A673 (cell line): ENCODE data around the gene CLCN2. TPM values are rescaled to one million over a fixed set of nuclear protein-coding genes. Genes with fewer than 3 reads are reported as not detected.

Experiments used
- BruUV-seq: library from RNA; stranded (reverse); fragments of 400-500 nt; replicated peaks from 2 replicates; lab custom pipeline; 2021; lab: Mats Ljungman, UMichigan
- CTCF ChIA-PET: fragments of 300-600 bp; sonication (Branson Sonifier 250); formaldehyde crosslinking; loops from one replicate; lab custom pipeline; 2022; ENCODE audit warnings: antibody characterized with exemption; lab: Charles Lee
- POLR2A ChIA-PET: fragments of 300-600 bp; sonication (Branson Sonifier 250); formaldehyde crosslinking; loops from one replicate; lab custom pipeline; 2022; ENCODE audit warnings: antibody characterized with exemption; ENCODE audit not compliant: low non-redundant PET; lab: Charles Lee
- DNase-seq: peaks from one replicate; pipeline ENCODE4 v3.0.0-alpha.2; 2015; ENCODE audit warnings: low spot score
- H3K27ac ChIP-seq: fragments of 200-600 bp; sonication (generic); 2 replicates; pipeline ENCODE4 v1.5.1; 2016; ENCODE audit warnings: mixed run types, low read depth, mild to moderate bottlenecking, mixed read lengths, antibody characterized with exemption, low read length; ENCODE audit not compliant: poor library complexity, severe bottlenecking
- H3K27me3 ChIP-seq: fragments of 200-600 bp; sonication (generic); replicated peaks from 2 replicates; pipeline ENCODE4 v1.6.1; 2017; ENCODE audit warnings: mixed run types, low read depth, mild to moderate bottlenecking, mixed read lengths, antibody characterized with exemption, low read length; ENCODE audit not compliant: insufficient read depth, poor library complexity
- H3K36me3 ChIP-seq: fragments of 200-600 bp; sonication (generic); 2 replicates; pipeline ENCODE4 v1.6.1; 2016; ENCODE audit warnings: mixed run types, mild to moderate bottlenecking, mixed read lengths, antibody characterized with exemption, low read length; ENCODE audit not compliant: insufficient read depth, poor library complexity, severe bottlenecking
- H3K4me1 ChIP-seq: fragments of 200-600 bp; sonication (generic); 2 replicates; pipeline ENCODE4 v1.6.1; 2017; ENCODE audit warnings: mixed run types, mild to moderate bottlenecking, mixed read lengths, antibody characterized with exemption, low read length; ENCODE audit not compliant: insufficient read depth, poor library complexity, severe bottlenecking
- H3K4me3 ChIP-seq: fragments of 200-600 bp; sonication (generic); 2 replicates; pipeline ENCODE4 v1.5.1; 2016; ENCODE audit warnings: low read depth, mixed run types, mild to moderate bottlenecking, mixed read lengths, low read length; ENCODE audit not compliant: poor library complexity, severe bottlenecking
- H3K9me3 ChIP-seq: fragments of 200-600 bp; sonication (generic); 2 replicates; pipeline ENCODE4 v1.6.1; 2016; ENCODE audit warnings: mixed run types, low read depth, mild to moderate bottlenecking, mixed read lengths, antibody characterized with exemption, low read length; ENCODE audit not compliant: poor library complexity, severe bottlenecking
- CTCF ChIP-seq: fragments of 300-800, 200-600 bp; sonication (generic); conservative IDR thresholded peaks from 2 replicates; pipeline ENCODE4 v1.5.1; 2017; ENCODE audit warnings: low read depth, mild to moderate bottlenecking, antibody characterized with exemption, low read length, moderate library complexity, mixed read lengths
- EZH2 ChIP-seq: fragments of 200-600 bp; sonication (generic); IDR thresholded peaks from 2 replicates; pipeline ENCODE4 v1.6.1; 2017; ENCODE audit warnings: borderline replicate concordance, low read depth, mild to moderate bottlenecking, mixed read lengths, antibody characterized with exemption, low read length; ENCODE audit not compliant: poor library complexity, severe bottlenecking
- intact Hi-C: fragments of 100-400 bp; cut with micrococcal nuclease; formaldehyde crosslinking; loops from one replicate; pipeline ENCODE4 v1.10.0; 2022; ENCODE audit not compliant: unreplicated experiment
- total RNA-seq: library from RNA; stranded (reverse); gene quantifications from 2 replicates; pipeline ENCODE4 v1.2.3, GENCODE V29; 2021

Gene CLCN2
- total RNA-seq, 1 experiment from 2014 or later = 11.2 TPM

DNA sequence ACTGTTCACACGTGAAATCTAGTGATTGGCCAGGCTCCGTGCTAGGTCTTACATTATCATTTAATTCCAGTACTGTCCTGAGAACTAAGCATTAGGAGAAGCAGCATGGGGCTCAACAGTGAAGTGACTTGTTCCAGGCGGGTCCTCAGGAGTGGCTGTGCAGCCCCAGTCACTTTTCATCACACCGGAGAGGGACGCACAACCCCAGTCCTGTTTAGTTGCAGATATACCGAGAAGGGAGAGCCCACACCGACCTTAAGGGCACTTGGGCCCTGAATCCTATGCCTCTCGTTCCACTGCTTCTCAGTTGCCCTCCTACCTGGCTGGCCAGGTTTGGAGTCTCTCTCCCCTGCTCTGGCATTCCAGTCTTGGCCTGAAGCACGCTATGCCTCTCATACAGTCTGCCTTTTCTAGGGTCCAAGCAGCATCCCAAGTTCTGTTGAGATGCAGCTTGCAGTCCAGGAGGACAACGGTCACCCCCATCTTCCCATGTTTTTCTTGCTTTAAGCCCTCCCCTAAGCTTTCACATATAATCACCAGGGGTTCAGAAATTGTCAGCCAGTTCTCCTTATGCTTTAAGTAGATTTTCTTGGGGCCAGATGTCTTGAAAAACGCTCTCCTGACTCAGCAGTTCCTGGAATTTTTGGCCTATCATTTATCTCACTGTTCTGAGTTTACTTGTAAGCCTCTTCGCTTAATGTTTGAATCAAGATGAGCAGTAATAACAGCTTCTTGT is 13.9 kb downstream of the CLCN2 start:
- peak overlapping the region; percentile 74 for H3K27ac ChIP-seq

DNA sequence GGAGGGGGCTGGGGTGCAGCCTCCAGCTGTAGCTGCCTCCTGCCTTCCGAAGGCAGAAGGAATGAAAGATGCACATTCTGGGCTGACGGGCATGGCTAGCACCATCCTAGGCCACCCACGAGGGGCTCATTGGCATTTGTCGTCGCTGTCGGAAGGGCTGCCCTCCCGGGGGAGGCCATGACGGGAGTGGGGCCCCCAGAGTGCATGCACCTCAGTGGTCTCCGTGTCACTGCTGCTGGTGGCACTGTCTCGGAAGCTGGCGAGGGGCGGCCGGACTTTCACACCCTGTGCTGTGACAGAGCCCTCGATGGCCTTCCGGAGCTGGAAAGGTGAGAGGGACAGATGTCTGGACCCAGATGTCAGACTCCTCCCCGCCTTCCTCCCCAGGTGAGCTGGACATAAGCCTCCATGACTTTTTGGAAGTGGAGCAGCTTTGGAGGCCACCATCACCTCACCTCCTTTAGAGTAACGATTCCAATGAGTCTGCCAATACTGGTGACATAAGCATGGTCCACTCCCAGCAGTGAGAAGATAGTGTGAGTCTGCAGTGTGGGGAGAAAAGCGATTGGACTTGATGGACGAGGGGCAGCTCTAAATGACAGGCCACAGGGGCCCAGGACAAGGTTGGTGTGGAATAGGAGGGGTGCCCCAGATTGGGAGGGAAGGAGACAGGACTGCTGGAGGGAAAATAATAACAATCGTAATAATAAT is 14.8 kb downstream of the CLCN2 start:
- POLR2A ChIA-PET = interaction anchor here (0.5 kb wide), 1 partner anchor 414 kb away, joined by 3 read pairs; no protein-coding TSS in a partner anchor
- peak overlapping the region; percentile 74 for H3K27ac ChIP-seq
- TF ChIP-seq EZH2 = no peak
- no peak for TF ChIP-seq CTCF

More for the DNA sequence above, 13.9 kb downstream of the CLCN2 start:
- POLR2A ChIA-PET = no interaction called here
- CTCF ChIA-PET = no interaction called here
- Histone ChIP-seq H3K36me3 (peaks cover 10% of the 10 kb centered on the region), H3K9me3 (no peaks in the 10 kb centered on the region), H3K4me3 (no peak overlapping the region), H3K27me3 (no peaks in the 10 kb centered on the region), H3K4me1 (peaks cover 26% of the 10 kb centered on the region)
- peak; percentile 39 for DNase-seq
- no TSS peak for BruUV-seq
- intact Hi-C loops = no loop called here
- TF ChIP-seq CTCF (no peak), EZH2 (no peak)

DNA sequence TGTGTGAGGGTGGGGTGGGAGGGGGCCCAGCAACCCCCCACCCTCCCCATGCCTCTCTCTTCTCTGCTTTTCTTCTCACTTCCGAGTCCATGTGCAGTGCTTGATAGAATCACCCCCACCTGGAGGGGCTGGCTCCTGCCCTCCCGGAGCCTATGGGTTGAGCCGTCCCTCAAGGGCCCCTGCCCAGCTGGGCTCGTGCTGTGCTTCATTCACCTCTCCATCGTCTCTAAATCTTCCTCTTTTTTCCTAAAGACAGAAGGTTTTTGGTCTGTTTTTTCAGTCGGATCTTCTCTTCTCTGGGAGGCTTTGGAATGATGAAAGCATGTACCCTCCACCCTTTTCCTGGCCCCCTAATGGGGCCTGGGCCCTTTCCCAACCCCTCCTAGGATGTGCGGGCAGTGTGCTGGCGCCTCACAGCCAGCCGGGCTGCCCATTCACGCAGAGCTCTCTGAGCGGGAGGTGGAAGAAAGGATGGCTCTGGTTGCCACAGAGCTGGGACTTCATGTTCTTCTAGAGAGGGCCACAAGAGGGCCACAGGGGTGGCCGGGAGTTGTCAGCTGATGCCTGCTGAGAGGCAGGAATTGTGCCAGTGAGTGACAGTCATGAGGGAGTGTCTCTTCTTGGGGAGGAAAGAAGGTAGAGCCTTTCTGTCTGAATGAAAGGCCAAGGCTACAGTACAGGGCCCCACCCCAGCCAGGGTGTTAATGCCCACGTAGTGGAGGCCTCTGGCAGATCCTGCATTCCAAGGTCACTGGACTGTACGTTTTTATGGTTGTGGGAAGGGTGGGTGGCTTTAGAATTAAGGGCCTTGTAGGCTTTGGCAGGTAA is 15.9 kb downstream of the CLCN2 start:
- peaks cover 26% of the 10 kb centered on the region for H3K4me1 ChIP-seq
- TF ChIP-seq CTCF (peak; percentile 61), EZH2 (no peak)
- no peak overlapping the region for H3K4me3 ChIP-seq
- no peaks in the 10 kb centered on the region for H3K27me3 ChIP-seq
- intact Hi-C loops = no loop called here
- no TSS peak for BruUV-seq
- CTCF ChIA-PET = interaction anchor here (0.6 kb wide), 1 partner anchor 35 kb away, joined by 3 read pairs; no protein-coding TSS in a partner anchor
- peak; percentile 90 for DNase-seq
- peaks cover 5% of the 10 kb centered on the region for H3K36me3 ChIP-seq
- no peaks in the 10 kb centered on the region for H3K9me3 ChIP-seq
- POLR2A ChIA-PET = no interaction called here
- no peak overlapping the region for H3K27ac ChIP-seq

More for the DNA sequence above, 14.8 kb downstream of the CLCN2 start:
- Histone ChIP-seq H3K27me3 (no peaks in the 10 kb centered on the region), H3K36me3 (peaks cover 5% of the 10 kb centered on the region), H3K9me3 (no peaks in the 10 kb centered on the region), H3K4me3 (no peak overlapping the region), H3K4me1 (peaks cover 26% of the 10 kb centered on the region)
- intact Hi-C loops = no loop called here
- no peak for DNase-seq
- BruUV-seq = no TSS peak
- CTCF ChIA-PET = no interaction called here
